Stimulated activated CD4-positive, alpha-beta T cell treated with anti-CD3 and anti-CD28 coated beads, TNF-alpha, amount 100 ng/mL, for 1 hour (primary cell): ENCODE measurements around the gene EFCAB5.
A peak's percentile ranks its signal among the peaks of the same experiment; 100 is the strongest.
"Not testable (repeated sequence)": the region's sequence is repeated elsewhere in the genome, so short reads cannot be mapped to it uniquely, and the experiment has no call there.

Source experiments
- DNase-seq, 3 donors: peaks; one replicate each; pipeline ENCODE4 v3.0.0-alpha.2; 2020; ENCODE audit warnings: low read depth in 3 of 3, low spot score in 1 of 3

Gene EFCAB5

DNA sequence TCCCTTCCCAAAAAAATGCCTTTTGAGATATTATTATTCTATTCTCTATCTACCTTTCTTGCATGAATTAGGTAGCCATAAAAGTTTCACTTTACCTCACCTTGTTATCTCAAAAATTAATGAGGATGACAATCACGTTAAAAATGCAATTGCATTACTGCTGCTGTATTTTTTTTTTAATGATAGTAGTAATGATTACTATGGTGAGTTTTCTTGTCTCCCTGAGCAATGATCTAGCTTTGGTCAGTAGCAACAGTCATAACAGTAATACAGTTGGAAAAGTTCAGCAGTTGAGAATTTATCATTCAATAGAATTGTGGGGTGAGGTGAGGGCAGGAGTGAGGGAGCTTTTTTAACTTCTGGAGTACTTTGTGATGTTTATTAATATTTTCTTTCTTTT lies at the start of gene EFCAB5:
Gene EFCAB5 (plus strand): TSS at position 301 of the 400 bp plus-strand sequence. CDS start 163 bp downstream, outside the sequence.
- DNase-seq, result no peak

DNA sequence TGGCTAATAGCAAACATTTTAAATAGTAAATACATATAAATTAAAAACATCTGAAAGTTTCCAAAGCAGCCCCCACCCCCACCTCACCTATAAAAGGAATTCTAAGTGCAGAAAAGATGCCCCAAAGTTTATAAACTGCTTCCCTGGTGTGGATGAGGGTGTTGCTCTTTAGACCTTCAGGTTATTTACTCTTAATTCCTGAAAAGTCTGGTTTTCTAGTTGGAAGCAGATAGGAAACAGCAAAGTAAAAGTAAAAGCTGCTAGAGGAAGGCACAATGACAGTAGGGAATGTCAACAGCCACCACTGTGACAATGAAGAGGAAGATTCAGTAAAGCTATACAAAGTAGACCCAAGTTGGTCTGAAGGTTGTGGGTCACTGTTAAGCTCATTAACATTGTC lies 49.2 kb upstream of the EFCAB5 start:
- DNase-seq, result no peak

DNA sequence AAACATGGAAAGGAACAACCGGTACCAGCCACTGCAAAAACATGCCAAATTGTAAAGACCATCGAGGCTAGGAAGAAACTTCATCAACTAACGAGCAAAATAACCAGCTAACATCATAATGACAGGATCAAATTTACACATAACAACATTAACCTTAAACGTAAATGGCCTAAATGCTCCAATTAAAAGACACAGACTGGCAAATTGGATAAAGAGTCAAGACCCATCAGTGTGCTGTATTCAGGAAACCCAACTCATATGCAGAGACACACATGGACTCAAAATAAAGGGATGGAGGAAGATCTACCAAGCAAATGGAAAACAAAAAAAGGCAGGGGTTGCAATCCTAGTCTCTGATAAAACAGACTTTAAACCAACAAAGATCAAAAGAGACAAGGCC lies 44.3 kb upstream of the EFCAB5 start:
- not testable (repeated sequence) for DNase-seq

DNA sequence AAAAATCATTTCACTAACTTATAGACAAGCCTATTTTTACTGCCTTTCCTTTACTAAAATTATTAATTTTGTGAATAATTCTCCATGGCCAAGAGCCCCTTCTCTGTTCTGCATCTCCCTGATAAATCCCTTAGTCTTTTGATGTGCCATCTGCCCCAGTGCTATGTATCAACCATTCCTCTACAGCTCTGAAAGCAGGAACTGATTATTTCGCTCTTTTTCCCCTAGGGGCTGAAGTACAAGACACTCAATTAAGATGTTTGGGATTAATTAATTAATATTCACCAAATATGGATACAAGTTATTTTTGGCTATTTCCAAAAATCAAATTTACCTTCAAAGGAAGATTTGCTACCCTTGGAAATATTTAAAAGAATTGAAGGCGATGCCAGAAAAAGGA lies 38.0 kb upstream of the EFCAB5 start:
- no peak for DNase-seq

DNA sequence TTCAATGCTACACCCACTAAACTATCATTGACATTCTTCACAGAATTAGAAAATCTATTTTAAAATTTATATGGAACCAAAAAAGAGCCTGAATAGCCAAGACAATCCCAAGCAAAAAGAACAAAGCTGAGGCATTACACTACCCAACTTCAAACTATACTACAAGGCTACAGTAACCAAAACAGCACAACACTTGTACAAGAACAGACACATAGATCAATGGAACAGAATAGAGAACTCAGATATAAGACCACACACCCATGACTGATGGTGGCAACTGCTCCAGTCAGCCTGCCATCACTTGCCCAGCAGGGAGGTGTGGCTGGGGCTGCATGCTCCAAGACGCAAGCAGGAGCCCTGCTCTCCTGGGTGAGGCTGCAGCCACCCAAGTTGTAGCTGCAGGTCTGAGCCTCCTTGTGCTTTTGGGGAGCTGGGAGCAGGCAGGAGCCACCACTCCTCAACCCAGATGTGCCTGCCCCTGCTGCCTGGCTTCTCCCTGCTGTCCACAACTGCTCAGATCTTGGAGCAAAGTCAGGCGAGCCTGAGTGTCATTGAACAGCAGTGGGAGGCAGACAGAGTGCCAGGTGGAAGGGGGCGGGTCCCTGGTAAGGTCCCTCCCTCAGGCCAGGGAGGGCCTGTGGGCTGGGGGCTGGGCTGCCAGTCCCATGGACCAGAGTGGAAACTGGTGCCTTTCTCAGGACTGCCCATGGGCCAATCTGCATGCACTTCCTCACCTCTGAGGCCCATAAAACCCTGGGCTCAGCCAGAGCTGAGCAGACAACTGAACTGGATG lies 36.2 kb upstream of the EFCAB5 start:
- no peak for DNase-seq

DNA sequence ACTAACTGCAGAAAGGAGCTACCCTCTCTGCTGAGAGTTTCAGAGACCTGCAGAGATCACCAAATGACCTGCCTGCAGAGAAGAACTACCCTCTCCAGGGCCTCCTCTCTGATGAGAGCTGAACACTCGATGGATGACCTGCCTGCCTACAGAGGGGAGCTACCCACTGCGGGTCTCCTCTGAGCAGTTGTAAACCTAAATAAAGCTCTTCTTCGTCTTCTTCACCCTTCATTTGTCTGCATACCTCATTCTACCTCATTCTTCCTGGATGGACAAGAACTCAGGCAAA lies 35.6 kb upstream of the EFCAB5 start:
- DNase-seq, result no peak

DNA sequence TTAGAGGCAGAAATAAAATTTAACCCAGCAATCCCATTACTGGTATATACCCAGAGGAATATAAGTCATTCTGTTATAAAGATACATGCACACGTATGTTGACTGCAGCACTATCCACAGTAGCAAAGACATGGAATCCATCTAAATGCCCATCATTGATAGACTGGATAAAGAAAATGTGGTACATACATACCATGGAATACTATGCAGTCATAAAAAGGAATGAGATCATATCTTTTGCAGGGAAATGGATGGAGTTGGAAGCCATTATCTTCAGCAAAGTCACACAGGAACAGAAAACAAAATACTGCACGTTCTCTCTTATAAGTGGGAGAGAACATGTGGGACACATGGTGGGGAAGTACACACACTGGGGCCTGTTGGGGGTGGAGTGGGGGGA lies 34.5 kb upstream of the EFCAB5 start:
- DNase-seq, result no peak

DNA sequence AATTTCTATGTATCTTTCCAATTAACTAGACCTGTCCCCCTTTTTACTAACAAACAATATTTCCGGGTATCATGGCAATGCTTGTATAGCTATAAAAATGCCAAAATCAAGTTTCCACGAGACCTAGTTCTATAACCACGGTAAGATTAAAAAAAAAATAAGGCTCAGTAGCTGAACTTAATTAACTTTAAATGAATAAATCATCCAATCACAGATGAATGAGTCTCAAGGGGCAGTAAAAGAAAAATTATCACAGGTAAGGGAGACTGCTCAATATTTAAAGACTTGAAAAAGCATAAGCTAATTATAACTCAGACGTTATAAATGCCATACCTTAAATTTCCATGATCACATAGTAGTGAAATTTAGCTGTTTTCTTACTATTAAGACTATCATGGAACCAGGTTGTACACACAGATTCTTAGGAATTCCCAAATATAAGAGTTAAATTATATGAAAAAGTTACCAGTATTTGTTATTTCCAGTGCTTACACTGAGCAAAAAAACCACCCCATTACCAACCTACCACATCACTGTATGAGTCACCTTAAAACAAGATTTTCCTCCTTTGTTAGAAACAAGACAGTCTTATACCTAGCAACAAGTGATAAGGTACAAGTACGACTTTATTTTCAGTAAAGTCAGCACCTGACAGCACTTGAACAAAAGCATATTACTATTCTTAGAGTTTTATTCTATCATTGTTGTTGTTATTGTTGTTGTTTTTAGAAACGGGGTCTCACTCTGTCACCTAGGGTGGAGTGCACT lies 32.0 kb upstream of the EFCAB5 start:
- no peak for DNase-seq

DNA sequence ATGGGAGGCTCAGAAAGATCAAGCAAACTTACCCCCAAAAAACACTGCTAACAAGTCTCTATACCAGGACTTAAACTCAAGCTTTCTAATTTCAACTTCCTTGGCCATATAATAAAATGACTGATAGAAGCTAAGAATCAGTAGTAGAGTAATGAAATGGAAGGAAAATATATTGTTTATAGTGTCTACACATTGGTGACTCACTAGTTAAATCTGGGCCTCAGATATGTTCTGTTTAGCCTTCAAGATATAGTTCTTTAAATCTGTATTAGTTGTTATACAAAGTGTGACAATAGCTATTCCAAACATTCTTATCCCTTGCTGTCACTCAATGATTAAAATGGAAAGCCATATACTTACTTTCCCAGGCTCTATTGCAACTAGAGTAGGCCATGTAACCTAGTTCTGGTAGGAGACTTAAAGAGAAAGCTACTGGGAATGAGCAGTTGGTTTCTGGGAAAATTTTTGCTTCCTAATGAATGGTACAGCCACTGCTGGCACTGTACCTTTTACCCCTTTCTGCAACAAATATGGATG lies 29.7 kb upstream of the EFCAB5 start:
- no peak for DNase-seq

DNA sequence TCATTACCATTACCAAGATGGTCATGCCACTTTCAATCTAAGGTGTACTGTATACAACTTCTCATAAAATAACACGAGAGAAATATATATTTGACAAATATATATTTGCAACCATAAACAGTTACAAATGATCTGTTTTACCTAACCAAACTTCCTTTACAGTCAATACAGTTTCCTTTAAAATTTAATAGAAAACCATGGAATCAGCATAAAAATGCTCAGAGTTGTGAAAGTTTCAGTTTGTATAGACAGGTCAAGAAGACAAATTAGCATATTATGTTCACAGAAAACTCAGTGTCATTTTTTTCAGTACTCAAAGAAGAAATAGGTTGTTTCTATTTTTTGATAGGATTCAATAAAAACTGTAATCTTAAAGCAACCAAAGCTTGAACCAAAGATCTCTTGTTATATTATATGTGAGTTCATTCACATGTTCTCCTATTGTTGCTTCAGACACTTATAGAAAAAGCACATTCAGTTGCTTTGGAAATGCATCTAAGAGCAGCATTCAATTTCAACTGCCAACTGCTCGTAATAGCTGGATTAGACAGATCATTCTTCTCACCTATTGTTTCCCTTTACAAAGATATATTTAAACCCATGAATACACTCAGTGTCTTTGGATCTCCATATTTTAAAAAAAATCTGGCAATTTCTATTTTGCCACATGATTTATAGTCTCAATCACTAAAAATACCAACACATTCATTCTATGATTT lies 26.5 kb upstream of the EFCAB5 start:
- DNase-seq, result no peak

DNA sequence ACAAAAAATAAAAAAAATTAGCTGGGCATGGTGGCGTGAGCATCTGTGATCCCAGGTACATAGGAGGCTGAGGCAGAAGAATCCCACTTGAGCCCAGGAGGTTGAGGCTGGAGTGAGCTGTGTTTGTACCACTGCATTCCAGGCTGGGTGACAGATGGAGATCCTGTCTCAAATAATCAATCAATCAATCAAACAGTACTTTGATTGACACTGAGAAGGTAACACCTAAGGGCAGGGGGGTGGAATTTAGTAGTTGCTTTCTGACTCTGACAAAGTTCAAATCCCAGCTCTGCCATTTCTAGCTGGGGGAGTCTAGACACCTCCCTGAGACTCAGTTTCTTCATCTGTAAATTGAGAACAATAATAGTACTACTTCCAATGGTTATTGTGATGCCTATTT lies 23.4 kb upstream of the EFCAB5 start:
- no peak for DNase-seq

DNA sequence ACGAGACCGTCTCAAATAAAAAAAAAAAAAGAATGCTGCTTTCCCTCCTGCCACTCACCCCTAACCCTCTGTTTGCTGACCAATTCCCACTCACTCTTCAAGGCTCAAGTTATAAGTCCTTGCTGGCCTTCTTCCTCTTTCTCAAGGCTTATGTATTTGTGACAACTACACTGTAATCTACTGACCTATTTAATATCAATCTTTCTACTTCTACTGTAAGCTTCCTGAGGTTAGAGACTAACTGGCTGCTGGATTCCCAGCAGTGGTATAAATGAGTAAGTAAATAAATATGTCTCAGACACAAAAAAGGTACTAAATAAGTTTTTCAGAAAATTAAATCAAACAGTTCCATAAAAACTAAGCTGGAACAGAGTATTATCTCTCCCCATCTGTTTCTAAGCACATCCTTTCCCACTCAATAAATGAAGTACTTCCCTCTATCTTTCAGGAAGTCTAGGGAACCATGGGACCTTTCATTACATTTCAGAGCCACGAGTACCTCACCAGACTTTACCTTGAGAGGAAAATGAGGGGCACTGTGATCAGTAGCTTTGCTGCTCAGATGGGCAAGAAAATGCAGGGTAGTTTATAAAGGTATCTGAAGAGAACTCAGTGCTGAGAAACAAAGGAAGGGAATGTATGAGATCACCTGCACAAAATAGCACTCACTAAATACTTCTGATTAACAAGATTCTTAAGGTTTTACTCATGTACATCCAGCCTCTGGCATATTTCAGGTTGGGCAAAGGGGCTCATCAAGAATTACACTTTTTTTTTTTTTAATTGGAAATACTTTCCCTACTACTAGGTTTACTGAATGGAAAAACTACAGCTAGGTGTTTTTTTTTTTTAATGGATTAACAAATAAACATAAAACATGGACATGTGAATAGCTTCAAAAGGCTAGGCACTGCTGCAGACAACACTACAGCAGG lies 22.2 kb upstream of the EFCAB5 start:
- DNase-seq, result no peak

DNA sequence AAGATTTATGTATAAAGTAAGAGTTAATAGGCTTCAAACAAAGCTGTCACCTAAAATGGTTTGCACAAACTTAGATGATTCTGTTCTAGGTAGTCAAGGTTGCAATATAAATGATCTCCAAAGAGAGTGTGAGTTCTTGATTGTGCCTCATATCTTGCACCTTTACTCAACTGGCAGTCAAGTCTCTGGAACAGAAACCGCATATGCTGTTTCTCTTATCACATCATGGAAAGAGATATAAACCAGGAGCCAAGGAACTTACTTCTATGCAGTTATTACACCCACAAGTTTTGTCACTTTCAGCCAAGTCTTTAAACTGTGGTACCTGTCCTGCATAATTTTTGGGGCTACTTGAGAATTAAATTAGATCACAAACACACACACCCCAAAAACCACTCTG lies 16.6 kb upstream of the EFCAB5 start:
- no peak for DNase-seq

DNA sequence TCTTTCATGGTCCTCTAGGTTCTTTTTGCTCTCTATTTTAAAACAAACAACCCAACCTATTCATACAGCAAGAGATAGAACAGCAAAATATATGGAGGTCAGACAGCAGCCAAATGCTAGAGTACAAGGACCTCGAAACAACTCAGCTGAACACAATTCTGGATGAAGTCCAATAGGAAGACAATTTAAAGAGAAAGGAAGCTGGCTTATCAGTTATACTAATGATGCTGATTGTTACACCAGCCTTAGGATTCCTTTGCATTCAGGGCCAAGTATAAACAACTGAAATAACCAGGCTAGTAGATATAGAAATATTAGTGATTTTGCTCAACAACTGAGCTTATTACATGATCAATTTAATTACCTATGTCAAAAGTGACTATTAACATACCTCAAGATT lies 13.9 kb upstream of the EFCAB5 start:
- DNase-seq, result no peak

DNA sequence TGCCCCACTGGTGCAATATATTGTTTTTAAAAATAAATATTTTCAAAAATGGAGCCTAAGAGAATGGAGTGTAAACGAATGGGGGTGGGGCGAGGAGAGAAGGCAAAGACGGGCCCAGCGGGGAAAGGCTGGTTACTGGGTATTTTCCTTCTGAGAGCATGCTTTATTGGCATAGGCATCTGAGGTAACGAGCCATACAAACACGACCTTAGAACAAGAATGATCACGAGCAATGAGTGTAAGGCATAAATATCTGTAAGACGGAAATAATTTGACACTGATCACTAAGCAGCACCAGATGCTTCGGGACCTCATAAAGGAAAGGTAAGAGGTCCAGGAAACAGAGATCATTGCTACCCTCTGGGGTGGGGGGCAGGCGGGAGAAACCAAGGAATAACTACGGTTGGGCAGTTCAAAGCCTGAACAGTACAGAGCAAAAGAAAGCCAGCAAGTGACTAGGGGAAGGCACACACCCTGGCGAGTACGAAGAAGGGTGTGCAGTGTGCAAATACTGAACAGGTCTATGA lies 12.4 kb upstream of the EFCAB5 start:
- no peak for DNase-seq

DNA sequence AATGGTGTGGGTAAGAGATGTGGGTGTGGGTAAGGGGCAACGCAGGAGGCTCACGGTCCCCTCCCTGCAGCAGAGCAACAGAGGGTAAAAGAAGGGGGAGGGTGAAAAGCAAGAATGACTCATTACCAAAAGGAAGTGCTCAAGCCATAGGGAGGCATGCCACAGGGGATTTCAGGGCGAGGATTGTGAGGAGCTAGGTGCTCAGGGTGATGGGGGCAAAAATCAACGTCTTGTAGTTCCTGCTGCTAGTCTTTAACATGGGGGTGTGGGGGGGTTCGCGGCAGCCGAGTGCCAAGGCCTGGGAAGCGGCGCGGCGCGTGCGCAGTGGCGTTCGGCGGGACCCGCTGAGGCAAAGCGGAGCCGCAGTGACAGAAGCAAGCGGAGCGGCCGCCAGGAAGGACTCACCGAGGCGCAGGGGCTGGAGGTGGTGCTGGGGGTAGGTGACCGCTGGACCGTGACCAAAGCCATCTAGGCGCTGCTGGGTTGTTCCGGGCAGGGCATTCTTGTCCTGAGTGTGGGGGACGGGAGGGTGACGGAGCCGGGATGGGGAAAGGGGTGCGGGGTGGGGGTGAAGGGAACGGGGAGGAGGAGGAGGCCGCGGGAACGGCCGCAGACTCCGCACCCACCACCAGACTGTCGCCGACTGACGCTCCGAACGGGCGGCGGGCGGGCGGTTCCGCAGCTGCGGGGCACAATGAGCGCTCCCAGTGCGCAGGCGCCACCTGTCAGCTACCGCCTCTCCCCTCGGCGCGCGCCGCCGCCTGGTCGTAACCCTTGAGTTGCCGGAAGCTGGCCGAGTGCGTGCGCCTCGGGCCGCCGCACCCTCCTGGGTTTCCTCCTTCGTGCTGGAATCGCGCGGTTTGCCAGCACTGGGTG lies 11.7 kb upstream of the EFCAB5 start, which contains the start of gene SSH2:
Gene SSH2 (minus strand): TSS at position 696 of the 876 bp plus-strand sequence. CDS start 228 bp downstream, at position 468.
- peak; percentile 67 to 78 (median 75) for DNase-seq

DNA sequence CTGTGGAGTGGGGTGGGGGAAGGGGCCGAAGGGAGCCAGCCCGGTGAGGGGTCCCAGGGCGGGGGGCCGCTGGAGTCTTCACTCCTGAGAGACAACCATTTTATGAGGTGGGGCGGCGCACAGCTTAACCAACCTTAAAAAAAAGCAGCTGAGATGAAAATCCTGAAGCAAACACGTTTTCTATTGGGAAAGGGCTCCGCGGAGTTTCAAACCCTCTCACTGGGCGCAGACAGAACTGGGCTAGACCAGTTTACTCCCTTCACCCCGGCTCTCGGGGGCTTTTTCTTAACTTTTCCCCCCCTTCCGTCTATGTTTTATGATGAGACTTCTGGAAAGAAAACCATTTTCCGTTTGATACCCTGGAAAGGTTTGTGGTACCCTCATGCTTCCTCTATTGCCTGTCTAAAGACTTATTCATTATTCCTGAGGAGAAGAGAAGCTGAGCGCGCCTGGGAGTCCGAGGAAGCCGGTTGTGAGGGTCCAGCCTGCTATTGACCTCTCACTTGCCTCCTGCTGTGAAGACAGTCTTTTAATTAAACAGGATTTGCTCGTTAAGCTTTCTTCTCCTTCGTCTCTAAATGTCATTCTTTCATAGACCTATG lies 10.9 kb upstream of the EFCAB5 start:
- no peak for DNase-seq

DNA sequence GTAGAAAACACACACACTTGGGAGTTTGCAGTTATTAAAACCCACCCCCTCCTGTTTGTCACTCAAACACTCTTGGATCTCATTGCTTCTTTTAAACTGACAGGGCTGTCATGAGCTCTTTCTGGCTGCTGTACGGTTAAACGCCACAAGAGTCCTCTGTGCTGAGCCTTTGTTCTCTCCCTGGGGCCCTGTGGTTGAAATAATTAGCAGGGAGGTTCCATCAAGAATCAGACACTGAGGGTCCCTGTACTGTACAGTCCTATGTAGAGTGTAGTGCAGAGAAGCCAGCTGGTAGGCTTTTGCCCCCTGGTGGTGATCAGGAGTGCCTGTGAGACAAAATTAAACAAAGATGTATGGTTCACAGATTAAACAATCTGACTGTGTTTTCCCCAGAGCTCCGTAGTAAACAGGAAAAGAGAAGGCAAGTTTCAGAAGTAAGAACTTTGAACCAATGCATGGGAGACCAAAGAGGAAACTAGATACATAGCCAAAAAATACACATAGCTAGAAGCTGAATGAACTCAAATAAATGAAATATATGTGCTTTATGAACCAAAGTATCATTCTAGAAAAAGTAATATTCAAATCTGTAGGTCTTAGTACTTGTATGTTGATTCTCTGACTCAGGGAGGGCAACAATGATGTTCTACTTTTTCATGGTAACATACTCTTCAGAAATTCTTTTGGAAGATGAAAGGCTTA lies 10.1 kb upstream of the EFCAB5 start:
- DNase-seq, result peak in 2 of 3 donors; percentile 38 to 57
